Measurements from ENCODE around the gene CCN2. TPM values are rescaled to one million over a fixed set of nuclear protein-coding genes. Genes with fewer than 3 reads are reported as not detected.

CCN2 gene
- total RNA-seq, 3 donors from 2014 or later, result 91.1 to 122 (median 95.0) TPM

GRCh38 chr6:131946992-131947955 is 3.9 kb downstream of the CCN2 start:
- Histone ChIP-seq H3K36me3 (no peaks in the 10 kb centered on the region), H3K4me3 (peak overlapping the region in 1 of 3 donors; percentile 2), H3K9me3 (no peaks in the 10 kb centered on the region), H3K4me1 (no peaks in the 10 kb centered on the region), H3K27me3 (no peaks in the 10 kb centered on the region), H3K27ac (peak overlapping the region; percentile 26 to 92)
- TF ChIP-seq POLR2AphosphoS5 (IDR thresholded peaks at IDR 0.05) (no peak), POLR2A (IDR thresholded peaks at IDR 0.05) (no peak), CTCF (IDR thresholded peaks at IDR 0.05) (no peak)
- intact Hi-C loops (cut with DNase I; ENCODE audit: low total_unique reads), result no loop called here
- no peak for DNase-seq (ENCODE audit: low spot score in 2 of 2)

GRCh38 chr6:131946404-131946991 is 4.7 kb downstream of the CCN2 start:
- H3K27ac ChIP-seq, result peak overlapping the region in 1 of 2 donors; percentile 33
- no peaks in the 10 kb centered on the region for H3K36me3 ChIP-seq
- no peaks in the 10 kb centered on the region for H3K9me3 ChIP-seq
- no peaks in the 10 kb centered on the region for H3K4me1 ChIP-seq
- intact Hi-C loops (cut with DNase I; ENCODE audit: low total_unique reads), result no loop called here
- H3K27me3 ChIP-seq, result no peaks in the 10 kb centered on the region
- no peak for TF ChIP-seq POLR2AphosphoS5 (IDR thresholded peaks at IDR 0.05)
- TF ChIP-seq CTCF (IDR thresholded peaks at IDR 0.05), result no peak
- TF ChIP-seq POLR2A (IDR thresholded peaks at IDR 0.05), result no peak
- H3K4me3 ChIP-seq, result no peak overlapping the region
- no peak for DNase-seq (ENCODE audit: low spot score in 2 of 2)

GRCh38 chr6:131945971-131946370 is 5.2 kb downstream of the CCN2 start:
- H3K27ac ChIP-seq, result no peak overlapping the region
- intact Hi-C loops (cut with DNase I; ENCODE audit: low total_unique reads), result no loop called here
- no peak overlapping the region for H3K4me3 ChIP-seq

GRCh38 chr6:131937703-131938631 is 13.2 kb downstream of the CCN2 start:
- peak overlapping the region; percentile 3 to 49 for H3K27ac ChIP-seq
- no peak for DNase-seq (ENCODE audit: low spot score in 2 of 2)
- no peaks in the 10 kb centered on the region for H3K27me3 ChIP-seq
- no peaks in the 10 kb centered on the region for H3K36me3 ChIP-seq
- TF ChIP-seq CTCF (IDR thresholded peaks at IDR 0.05), result no peak
- no peak for TF ChIP-seq POLR2A (IDR thresholded peaks at IDR 0.05)
- TF ChIP-seq POLR2AphosphoS5 (IDR thresholded peaks at IDR 0.05), result no peak
- no peak overlapping the region for H3K4me3 ChIP-seq
- no peaks in the 10 kb centered on the region for H3K9me3 ChIP-seq
- no peaks in the 10 kb centered on the region for H3K4me1 ChIP-seq
- intact Hi-C loops (cut with DNase I; ENCODE audit: low total_unique reads), result loop anchor here (2.0 kb wide), 1 partner anchor 25 kb away; no protein-coding TSS in a partner anchor

More at GRCh38 chr6:131945971-131946370, 5.2 kb downstream of the CCN2 start:
- Histone ChIP-seq H3K4me1 (no peaks in the 10 kb centered on the region), H3K9me3 (no peaks in the 10 kb centered on the region), H3K27me3 (no peaks in the 10 kb centered on the region), H3K36me3 (no peaks in the 10 kb centered on the region)
- no peak for DNase-seq (ENCODE audit: low spot score in 2 of 2)
- TF ChIP-seq POLR2A (IDR thresholded peaks at IDR 0.05) (no peak), CTCF (IDR thresholded peaks at IDR 0.05) (no peak), POLR2AphosphoS5 (IDR thresholded peaks at IDR 0.05) (no peak)

Data from breast epithelium (tissue), 4 donors.